ENCODE data around the gene MYH4.

DNA sequence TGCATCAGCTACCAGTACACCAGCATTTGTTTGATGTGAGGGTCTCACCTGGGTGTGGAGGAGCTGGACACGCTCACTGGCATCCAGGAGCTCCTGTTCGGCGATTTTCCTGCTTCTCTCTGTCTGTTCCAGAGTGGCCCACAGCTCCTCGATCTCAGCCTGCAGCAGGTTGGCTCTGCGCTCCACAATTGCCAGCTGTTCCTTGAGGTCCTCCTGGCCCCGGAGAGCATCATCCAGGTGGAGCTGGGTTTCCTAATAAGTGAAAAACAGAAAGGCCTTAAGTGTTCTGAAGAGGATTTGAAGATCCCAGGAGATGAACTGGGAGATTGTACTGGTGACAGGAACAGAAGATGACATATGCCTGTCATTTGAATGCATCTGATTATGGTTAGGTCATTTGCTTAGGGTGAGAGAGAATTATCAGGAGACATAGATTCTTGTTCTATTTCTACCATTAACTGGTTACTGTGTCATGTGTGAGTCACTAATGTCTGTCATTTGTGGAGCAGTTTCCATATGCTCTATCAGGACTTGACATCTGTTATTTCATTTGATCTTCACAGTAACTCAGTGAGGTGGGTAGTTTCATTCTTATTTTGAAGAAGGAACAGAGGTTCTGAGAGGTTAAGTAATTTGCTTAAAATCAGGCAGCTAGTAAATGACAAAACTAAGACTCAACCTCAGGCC, 75.0 kb downstream of the MYH4 start:
- TF ChIP-seq, protein P1, sequence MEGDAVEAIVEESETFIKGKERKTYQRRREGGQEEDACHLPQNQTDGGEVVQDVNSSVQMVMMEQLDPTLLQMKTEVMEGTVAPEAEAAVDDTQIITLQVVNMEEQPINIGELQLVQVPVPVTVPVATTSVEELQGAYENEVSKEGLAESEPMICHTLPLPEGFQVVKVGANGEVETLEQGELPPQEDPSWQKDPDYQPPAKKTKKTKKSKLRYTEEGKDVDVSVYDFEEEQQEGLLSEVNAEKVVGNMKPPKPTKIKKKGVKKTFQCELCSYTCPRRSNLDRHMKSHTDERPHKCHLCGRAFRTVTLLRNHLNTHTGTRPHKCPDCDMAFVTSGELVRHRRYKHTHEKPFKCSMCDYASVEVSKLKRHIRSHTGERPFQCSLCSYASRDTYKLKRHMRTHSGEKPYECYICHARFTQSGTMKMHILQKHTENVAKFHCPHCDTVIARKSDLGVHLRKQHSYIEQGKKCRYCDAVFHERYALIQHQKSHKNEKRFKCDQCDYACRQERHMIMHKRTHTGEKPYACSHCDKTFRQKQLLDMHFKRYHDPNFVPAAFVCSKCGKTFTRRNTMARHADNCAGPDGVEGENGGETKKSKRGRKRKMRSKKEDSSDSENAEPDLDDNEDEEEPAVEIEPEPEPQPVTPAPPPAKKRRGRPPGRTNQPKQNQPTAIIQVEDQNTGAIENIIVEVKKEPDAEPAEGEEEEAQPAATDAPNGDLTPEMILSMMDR (conservative IDR thresholded peaks at IDR 0.05; ENCODE audit: low read length), result no peak
- TF ChIP-seq EZH2phosphoT487 (IDR thresholded peaks at IDR 0.05; ENCODE audit: borderline replicate concordance, low read depth, low read length), result no peak
